ENCODE results near the gene RAB1A.

Gene RAB1A

DNA sequence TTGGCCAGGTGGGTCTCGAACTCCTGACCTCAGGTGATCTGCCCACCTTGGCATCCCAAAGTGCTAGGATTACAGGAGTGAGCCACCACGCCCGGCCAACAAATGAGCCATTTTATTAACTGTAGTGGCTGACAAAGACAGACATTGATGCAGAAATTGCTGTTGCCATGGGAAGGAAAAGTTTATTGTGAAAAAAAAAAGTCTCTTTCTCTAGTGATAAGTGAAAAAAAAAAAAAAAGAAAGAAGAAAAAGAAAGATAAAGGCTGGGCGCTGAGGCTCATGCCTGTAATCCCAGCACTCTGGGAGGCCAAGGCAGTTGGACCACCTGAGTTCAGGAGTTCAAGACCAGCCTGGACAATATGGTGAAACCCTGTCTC is 39.8 kb upstream of the RAB1A start:
- TF ChIP-seq, protein P1, sequence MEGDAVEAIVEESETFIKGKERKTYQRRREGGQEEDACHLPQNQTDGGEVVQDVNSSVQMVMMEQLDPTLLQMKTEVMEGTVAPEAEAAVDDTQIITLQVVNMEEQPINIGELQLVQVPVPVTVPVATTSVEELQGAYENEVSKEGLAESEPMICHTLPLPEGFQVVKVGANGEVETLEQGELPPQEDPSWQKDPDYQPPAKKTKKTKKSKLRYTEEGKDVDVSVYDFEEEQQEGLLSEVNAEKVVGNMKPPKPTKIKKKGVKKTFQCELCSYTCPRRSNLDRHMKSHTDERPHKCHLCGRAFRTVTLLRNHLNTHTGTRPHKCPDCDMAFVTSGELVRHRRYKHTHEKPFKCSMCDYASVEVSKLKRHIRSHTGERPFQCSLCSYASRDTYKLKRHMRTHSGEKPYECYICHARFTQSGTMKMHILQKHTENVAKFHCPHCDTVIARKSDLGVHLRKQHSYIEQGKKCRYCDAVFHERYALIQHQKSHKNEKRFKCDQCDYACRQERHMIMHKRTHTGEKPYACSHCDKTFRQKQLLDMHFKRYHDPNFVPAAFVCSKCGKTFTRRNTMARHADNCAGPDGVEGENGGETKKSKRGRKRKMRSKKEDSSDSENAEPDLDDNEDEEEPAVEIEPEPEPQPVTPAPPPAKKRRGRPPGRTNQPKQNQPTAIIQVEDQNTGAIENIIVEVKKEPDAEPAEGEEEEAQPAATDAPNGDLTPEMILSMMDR (IDR thresholded peaks at IDR 0.05; ENCODE audit: low read depth, low read length, missing control alignments) = no peak
- Histone ChIP-seq H3K36me3 (replicated peaks) (no peaks in the 10 kb centered on the region), H3K27ac (no peak overlapping the region), H3K4me3 (ENCODE audit: low read depth, low read length) (no peak overlapping the region), H3K27me3 (replicated peaks) (no peaks in the 10 kb centered on the region)
- no peak for DNase-seq
- in situ Hi-C loops (cut with HindIII; ENCODE audit: low pct_ligation_motif_present, low sequenced_read_pairs) = no loop called here

DNA sequence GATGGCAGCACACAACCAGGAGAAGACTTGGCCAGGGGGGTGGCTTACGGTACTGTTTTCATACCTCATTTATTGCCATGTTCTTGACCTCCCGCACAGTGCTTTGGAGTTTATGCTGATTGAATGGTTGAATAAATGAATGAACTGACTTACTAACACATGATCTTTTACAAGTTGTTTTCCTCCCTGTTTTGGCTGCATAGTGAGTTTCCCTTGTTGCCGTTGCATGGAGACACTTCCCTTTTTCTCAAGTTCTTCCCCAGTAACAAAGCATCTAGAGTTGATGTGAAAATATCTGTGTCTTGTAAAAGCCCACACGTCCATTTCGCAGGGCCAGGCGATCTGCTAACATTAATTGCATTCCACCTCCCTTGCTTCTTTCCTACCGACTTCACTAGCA is 35.7 kb upstream of the RAB1A start:
- in situ Hi-C loops (cut with HindIII; ENCODE audit: low pct_ligation_motif_present, low sequenced_read_pairs) = no loop called here

DNA sequence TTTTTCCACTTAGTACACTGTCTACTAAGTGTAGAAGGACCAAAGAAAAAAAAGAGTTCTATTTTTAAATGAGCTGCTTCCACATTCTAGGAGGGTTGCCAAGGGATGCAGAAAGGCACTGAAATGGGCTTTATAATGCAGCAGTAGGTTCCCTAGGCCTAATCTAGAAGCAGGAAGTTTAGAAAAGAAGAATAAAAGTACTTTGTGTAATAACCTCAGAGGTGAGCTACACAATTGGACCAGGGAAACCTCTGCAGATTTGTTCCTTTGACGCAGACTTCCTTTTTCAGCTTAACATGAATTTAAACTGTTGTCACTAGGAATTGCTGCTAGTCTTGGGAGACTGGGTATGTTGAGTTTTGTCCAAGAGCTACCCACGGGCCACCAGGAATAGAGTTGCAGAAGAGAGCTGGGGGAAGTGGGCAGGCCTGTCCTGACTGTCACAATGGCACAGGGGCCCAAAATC is 34.6 kb upstream of the RAB1A start:
- DNase-seq = no peak
- H3K27me3 ChIP-seq (replicated peaks) = no peaks in the 10 kb centered on the region
- in situ Hi-C loops (cut with HindIII; ENCODE audit: low pct_ligation_motif_present, low sequenced_read_pairs) = no loop called here
- no peaks in the 10 kb centered on the region for H3K36me3 ChIP-seq (replicated peaks)
- no peak overlapping the region for H3K4me3 ChIP-seq (ENCODE audit: low read depth, low read length)
- H3K27ac ChIP-seq = no peak overlapping the region
- TF ChIP-seq, protein P1 (IDR thresholded peaks at IDR 0.05; ENCODE audit: low read depth, low read length, missing control alignments) = no peak

More for the DNA sequence above, 35.7 kb upstream of the RAB1A start:
- DNase-seq = no peak
- Histone ChIP-seq H3K27me3 (replicated peaks) (no peaks in the 10 kb centered on the region), H3K4me3 (ENCODE audit: low read depth, low read length) (no peak overlapping the region), H3K36me3 (replicated peaks) (no peaks in the 10 kb centered on the region), H3K27ac (no peak overlapping the region)
- TF ChIP-seq, protein P1 (IDR thresholded peaks at IDR 0.05; ENCODE audit: low read depth, low read length, missing control alignments) = no peak

- DNase-seq = no peak
- in situ Hi-C loops (cut with HindIII; ENCODE audit: low pct_ligation_motif_present, low sequenced_read_pairs) = no loop called here
- Histone ChIP-seq H3K27me3 (replicated peaks) (no peaks in the 10 kb centered on the region), H3K4me3 (ENCODE audit: low read depth, low read length) (no peak overlapping the region), H3K36me3 (replicated peaks) (no peaks in the 10 kb centered on the region), H3K27ac (no peak overlapping the region)
- TF ChIP-seq, protein P1 (IDR thresholded peaks at IDR 0.05; ENCODE audit: low read depth, low read length, missing control alignments) = no peak
Measured at GRCh38 chr2:65161551-65162100, 31.7 kb upstream of the RAB1A start.

- Histone ChIP-seq H3K36me3 (replicated peaks) (no peaks in the 10 kb centered on the region), H3K27me3 (replicated peaks) (no peaks in the 10 kb centered on the region), H3K27ac (no peak overlapping the region), H3K4me3 (ENCODE audit: low read depth, low read length) (no peak overlapping the region)
- no peak for DNase-seq
- TF ChIP-seq, protein P1 (IDR thresholded peaks at IDR 0.05; ENCODE audit: low read depth, low read length, missing control alignments) = no peak
- in situ Hi-C loops (cut with HindIII; ENCODE audit: low pct_ligation_motif_present, low sequenced_read_pairs) = no loop called here
Measured at GRCh38 chr2:65159906-65160305, 30.0 kb upstream of the RAB1A start.

DNA sequence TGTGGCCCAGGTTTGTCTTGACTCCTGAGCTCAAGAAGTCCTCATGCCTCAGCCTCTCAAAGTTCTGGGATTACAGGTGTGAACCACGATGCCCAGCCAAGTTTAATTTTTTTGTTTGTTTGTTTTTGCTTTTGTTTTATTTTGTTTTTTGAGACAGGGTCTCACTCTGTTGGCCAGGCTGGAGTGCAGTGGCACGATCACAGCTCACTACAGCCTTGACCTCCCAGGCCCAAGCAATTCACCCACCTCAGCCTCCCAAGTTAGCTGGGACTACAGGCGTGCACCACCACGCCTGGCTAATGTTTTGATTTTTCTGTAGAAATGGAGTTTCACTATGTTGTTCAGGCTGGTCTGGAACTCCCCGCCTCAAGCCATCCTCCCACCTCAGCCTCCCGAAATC is 29.4 kb upstream of the RAB1A start:
- in situ Hi-C loops (cut with HindIII; ENCODE audit: low pct_ligation_motif_present, low sequenced_read_pairs) = no loop called here
- no peaks in the 10 kb centered on the region for H3K27me3 ChIP-seq (replicated peaks)
- TF ChIP-seq, protein P1 (IDR thresholded peaks at IDR 0.05; ENCODE audit: low read depth, low read length, missing control alignments) = no peak
- H3K27ac ChIP-seq = no peak overlapping the region
- no peak for DNase-seq
- no peaks in the 10 kb centered on the region for H3K36me3 ChIP-seq (replicated peaks)
- H3K4me3 ChIP-seq (ENCODE audit: low read depth, low read length) = no peak overlapping the region

Measured in brain microvascular endothelial cell (primary cell).